Stimulated activated CD4-positive, alpha-beta T cell treated with anti-CD3 and anti-CD28 coated beads, Interleukin-2, amount 100 ng/mL, for 48 hours (primary cell): ENCODE measurements around the gene MCRS1.

Source experiments
- DNase-seq, 2 donors: peaks; one replicate each; pipeline ENCODE4 v3.0.0-alpha.2; 2020

Gene MCRS1

DNA sequence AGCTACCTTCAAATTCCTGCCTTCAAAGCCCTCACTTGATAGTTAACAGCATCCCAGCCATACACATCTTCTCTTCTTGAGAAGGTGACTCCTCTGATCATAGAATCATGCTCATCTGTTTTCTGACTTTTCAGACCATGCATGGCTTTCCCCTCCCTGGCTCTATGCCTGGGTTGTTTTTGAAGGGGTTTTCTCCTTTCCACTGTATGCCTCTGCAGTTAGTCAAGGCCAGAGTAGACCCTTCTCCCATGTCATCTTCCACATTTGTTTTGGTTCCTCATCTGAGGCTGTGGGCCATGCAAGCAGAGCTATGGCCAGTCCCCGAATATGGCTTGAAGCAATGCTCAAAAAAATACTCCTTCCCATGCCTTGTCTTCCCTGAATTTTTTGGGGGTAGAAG is 14.3 kb upstream of the MCRS1 start:
- no peak for DNase-seq

GRCh38 chr12:49580572-49581535 is 12.9 kb upstream of the MCRS1 start:
- DNase-seq = peak; percentile 44 to 51

DNA sequence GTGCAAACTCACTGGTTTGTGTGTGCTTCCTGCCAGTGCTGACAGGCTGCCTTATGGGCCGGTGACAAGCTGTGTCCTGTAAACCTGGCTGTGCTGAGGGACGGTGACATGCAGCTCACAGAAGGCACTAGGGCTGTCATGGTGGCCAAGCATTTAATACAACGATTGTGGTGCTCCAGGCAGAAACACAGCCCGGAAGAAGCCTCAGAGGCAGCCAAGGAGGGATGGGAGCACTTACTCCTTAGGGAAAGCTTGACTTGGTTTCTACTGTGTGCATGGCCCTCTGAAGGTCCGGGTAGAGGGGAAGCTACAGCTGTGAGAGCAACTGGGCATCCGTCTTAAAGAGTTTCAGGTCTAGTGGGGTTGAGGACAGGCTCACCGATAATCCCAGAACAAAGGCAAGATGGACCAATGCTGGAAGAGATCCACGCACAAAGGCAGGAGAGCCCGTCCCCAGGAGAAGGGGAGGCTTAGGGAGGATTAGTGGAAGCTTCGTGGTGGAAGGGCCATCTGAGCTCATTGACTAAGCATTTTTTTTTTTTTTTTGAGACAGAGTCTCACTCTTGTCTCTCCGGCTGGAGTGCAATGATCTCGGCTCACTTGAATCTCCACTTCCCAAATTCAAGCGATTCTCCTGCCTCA is 10.7 kb upstream of the MCRS1 start:
- no peak for DNase-seq

- no peak for DNase-seq
These were observed 9.8 kb upstream of the MCRS1 start for GRCh38 chr12:49577589-49578315.

- DNase-seq = no peak
These were observed 660 bp upstream of the MCRS1 start for GRCh38 chr12:49568442-49569162.

DNA sequence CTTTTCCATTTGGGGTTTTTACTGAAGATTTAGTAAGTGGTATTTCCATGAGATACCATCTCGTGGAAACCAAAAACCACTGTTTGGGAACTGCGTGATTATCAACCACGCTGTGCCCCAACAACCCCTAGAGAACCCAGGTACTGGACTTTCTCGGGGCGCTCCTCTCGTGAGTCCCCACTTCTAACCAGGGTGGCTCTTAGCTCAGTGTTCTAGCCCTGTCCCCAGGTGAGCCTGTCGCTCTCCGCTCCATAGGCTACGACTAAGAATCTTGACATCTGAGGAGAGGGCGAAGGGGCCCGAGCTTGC is 686 bp downstream of the MCRS1 start:
- DNase-seq = no peak

- no peak for DNase-seq
These were observed 1.6 kb downstream of the MCRS1 start for GRCh38 chr12:49566361-49566760.

DNA sequence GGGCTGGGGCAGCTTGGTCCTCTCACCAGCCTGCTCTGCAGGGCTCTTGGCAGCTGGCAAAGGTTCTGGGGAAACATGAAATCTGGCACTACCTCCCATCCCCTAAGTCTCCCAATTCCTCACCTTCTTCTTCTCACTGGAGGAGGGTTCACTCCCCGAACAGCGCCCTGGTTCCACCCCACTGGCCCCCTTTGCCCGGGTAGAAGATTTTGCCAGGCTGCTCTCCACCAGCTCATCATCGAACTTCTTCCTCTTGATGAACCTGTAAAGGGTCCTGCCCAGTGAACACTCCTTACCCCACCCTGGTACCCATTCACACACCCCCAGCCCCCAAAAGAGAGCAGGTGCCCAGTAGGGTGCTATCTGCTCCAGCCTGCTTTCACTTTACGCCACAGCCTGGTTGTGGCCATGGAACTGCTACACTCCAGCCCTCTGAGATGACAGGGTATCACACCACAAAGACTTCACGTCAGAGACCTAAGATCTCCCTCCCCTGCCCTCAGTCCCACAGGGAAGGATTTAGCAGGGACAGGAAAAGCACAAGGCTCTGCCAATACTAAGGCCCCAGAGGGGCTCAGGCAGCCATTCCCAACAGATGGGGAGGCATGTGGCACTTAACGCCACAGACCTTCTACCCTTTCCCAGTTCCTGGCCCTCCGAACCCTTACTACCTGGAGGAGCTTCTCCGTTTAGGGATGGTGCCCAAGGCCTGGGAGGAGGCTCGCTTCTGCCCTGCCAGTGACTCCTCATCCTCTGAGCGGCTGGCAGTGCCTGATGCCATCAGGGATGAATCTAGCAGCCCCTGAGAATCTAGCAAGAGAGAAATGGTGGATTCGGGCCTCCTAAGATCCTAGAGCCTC is 2.3 kb downstream of the MCRS1 start:
- DNase-seq = no peak

- no peak for DNase-seq
These were observed 3.1 kb downstream of the MCRS1 start for GRCh38 chr12:49564686-49565405.

- no peak for DNase-seq
These were observed 3.8 kb downstream of the MCRS1 start for GRCh38 chr12:49563951-49564685.

- DNase-seq = no peak
These were observed 5.1 kb downstream of the MCRS1 start for GRCh38 chr12:49562831-49563230.

- no peak for DNase-seq
These were observed 5.7 kb downstream of the MCRS1 start for GRCh38 chr12:49562233-49562632.

DNA sequence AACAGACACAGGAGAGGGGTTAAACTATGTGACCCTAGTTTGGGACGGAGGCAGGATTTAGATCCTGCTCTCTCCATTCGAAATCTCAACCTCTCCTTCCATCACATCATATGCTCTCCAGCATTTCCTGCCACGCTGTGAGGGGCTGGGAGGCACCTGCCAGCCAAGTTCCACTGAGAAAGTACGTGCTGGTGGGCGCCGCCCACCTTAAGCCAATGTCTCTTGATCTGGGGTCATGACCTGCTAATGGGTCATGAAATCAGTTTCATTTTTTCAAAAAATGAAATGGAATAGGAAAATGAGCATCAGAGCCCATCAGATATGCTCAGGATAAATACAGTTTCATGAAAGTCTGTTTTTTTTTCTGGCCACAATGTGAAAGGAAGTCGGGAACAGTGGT is 7.2 kb downstream of the MCRS1 start:
- no peak for DNase-seq

- no peak for DNase-seq
These were observed 8.8 kb downstream of the MCRS1 start for GRCh38 chr12:49559011-49559675.

- no peak for DNase-seq
These were observed 9.4 kb downstream of the MCRS1 start for GRCh38 chr12:49558526-49558925.

DNA sequence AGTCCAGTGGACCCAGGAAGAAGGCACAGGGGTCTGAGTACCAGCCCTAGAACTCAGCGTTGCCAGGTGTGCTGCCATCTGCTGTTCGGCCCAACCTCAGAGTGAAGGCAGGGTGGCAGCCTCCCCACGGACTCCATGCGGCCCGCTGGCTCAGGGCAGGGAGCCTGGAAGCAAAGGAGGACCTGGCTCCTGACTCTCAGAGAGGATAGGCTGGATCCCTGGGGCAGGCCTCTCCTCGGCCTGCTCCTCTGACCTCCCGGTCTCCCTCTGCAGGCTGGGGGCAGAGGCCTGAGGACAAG is 10.1 kb downstream of the MCRS1 start:
- no peak for DNase-seq

GRCh38 chr12:49557187-49557916 is 10.6 kb downstream of the MCRS1 start:
- DNase-seq = no peak

- no peak for DNase-seq
These were observed 11.4 kb downstream of the MCRS1 start for GRCh38 chr12:49556391-49557186.
